Vagina (tissue), 2 donors: ENCODE measurements around the gene BRICD5.

Source experiments
- CTCF ChIP-seq, 3 experiments: fragments of 450-650 bp in 2 of 3; fragments of 200-600 bp in 1 of 3; sonication (generic) in 1 of 3; IDR thresholded peaks; one replicate each; pipeline ENCODE4 v1.5.1; 2017 to 2019; ENCODE audit warnings: antibody characterized with exemption in 3 of 3, mild to moderate bottlenecking in 2 of 3, moderate library complexity in 2 of 3
- POLR2AphosphoS5 ChIP-seq, 2 donors: sonication (generic); formaldehyde crosslinking; IDR thresholded peaks; one replicate each; pipeline ENCODE4 v1.9.0; 2017; ENCODE audit warnings: antibody characterized with exemption in 2 of 2, mild to moderate bottlenecking in 2 of 2, low read depth in 1 of 2; ENCODE audit not compliant: insufficient read depth in 1 of 2

GRCh38 chr16:2211923-2212347 lies 1.3 kb upstream of the BRICD5 start:
- TF ChIP-seq CTCF (IDR thresholded peaks at IDR 0.05) = no peak
- no peak for TF ChIP-seq POLR2AphosphoS5 (IDR thresholded peaks at IDR 0.05; ENCODE audit: insufficient read depth in 1 of 2, low read depth in 1 of 2)
